Smooth muscle cell (in vitro differentiated cells): Measurements from ENCODE around the gene CRBN. TPM values are rescaled to one million over a fixed set of nuclear protein-coding genes. Genes with fewer than 3 reads are reported as not detected.

Experiments
- DNase-seq: peaks from one replicate; lab custom pipeline; 2025; ENCODE audit not compliant: unreplicated experiment; lab: John Stamatoyannopoulos, UW
- H2AFZ ChIP-seq: fragments of 200-600 bp; sonication (generic); 2 replicates; pipeline ENCODE4 v1.6.0; 2016; ENCODE audit warnings: antibody characterized with exemption, low read depth, mild to moderate bottlenecking
- H3F3A ChIP-seq: fragments of 200-600 bp; sonication (generic); 2 replicates; pipeline ENCODE4 v1.6.0; 2017; ENCODE audit warnings: antibody characterized with exemption, low read depth
- H3K27ac ChIP-seq: fragments of 200-600 bp; sonication (generic); 2 replicates; pipeline ENCODE4 v1.5.1; 2016; ENCODE audit warnings: low read depth, mild to moderate bottlenecking
- H3K27me3 ChIP-seq: fragments of 200-600 bp; sonication (generic); 2 replicates; pipeline ENCODE4 v1.6.1; 2016; ENCODE audit warnings: low read depth, mild to moderate bottlenecking
- H3K36me3 ChIP-seq: fragments of 200-600 bp; sonication (generic); 2 replicates; pipeline ENCODE4 v1.5.1; 2016; ENCODE audit warnings: low read depth
- H3K4me1 ChIP-seq: fragments of 200-600 bp; sonication (generic); 2 replicates; pipeline ENCODE4 v1.5.1; 2016; ENCODE audit warnings: low read depth
- H3K4me2 ChIP-seq: fragments of 200-600 bp; sonication (generic); 2 replicates; pipeline ENCODE4 v1.6.0; 2016; ENCODE audit warnings: mild to moderate bottlenecking
- H3K4me3 ChIP-seq: fragments of 200-600 bp; sonication (generic); 2 replicates; pipeline ENCODE4 v1.5.1; 2016; ENCODE audit warnings: mild to moderate bottlenecking
- H3K79me2 ChIP-seq: fragments of 200-600 bp; sonication (generic); 2 replicates; pipeline ENCODE4 v1.6.0; 2016; ENCODE audit warnings: low read depth, mild to moderate bottlenecking
- H3K9ac ChIP-seq: fragments of 200-600 bp; sonication (generic); 2 replicates; pipeline ENCODE4 v1.6.0; 2016; ENCODE audit warnings: low read depth
- H3K9me3 ChIP-seq: fragments of 200-600 bp; sonication (generic); replicated peaks from 2 replicates; pipeline ENCODE4 v1.5.1; 2016; ENCODE audit warnings: low read depth
- H4K20me1 ChIP-seq: fragments of 200-600 bp; sonication (generic); 2 replicates; pipeline ENCODE4 v1.6.0; 2016; ENCODE audit warnings: low read depth
- WGBS: methylation state at CpG from one replicate; pipeline ENCODE4 v1.1.7; 2016; ENCODE audit warnings: low lambda C conversion rate; 5-methylcytosine and 5-hydroxymethylcytosine counted together
- polyA plus RNA-seq: library from polyadenylated mRNA; unstranded; fragments of >200 nt; fragmentation: Nextera tagmentation; extraction: Ambion mirVana; gene quantifications from 2 replicates; pipeline ENCODE4 v1.2.1, GENCODE V29; 2016
- total RNA-seq: library from RNA; depleted of rRNA; stranded (reverse); fragments of >200 nt; gene quantifications from 2 replicates; pipeline ENCODE4 v1.2.3, GENCODE V29; 2014
- TF ChIP-seq, protein P1 (sequence below): fragments of 200-600 bp; sonication (generic); IDR thresholded peaks from 2 replicates; pipeline ENCODE4 v1.5.1; 2017; ENCODE audit warnings: borderline replicate concordance, mild to moderate bottlenecking, antibody characterized with exemption; ENCODE audit not compliant: insufficient read depth, poor library complexity, severe bottlenecking

Gene CRBN
- total and polyA plus RNA-seq, 2 experiments from 2014 or later = 26.8 to 77.5 TPM

DNA sequence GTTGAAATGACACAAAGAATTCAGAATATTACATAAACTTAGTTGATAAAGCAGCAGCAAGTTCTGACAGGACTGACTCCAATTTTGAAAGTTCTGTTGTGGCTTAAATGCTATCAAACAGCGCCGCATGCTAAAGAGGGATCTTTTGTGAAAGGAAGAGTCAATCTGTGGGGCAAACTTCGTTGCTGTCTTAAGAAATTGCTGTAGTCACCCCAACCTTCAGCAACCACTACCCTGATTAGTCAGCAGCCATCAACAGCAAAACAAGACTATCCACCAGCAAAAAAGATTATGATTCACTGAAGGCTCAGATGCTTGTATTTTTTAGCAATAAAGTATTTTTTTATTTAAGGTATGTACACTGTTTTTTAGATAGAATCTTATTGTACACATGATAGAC lies 14.2 kb downstream of the CRBN start:
- Histone ChIP-seq H3K27ac (no peak overlapping the region), H3K9ac (no peak overlapping the region), H3K4me3 (no peak overlapping the region), H4K20me1 (peaks cover 6% of the 10 kb centered on the region), H3K4me2 (no peak overlapping the region), H3K79me2 (no peaks in the 10 kb centered on the region), H3K9me3 (no peaks in the 10 kb centered on the region), H3F3A (no peaks in the 10 kb centered on the region), H3K36me3 (peaks cover 27% of the 10 kb centered on the region), H3K27me3 (no peaks in the 10 kb centered on the region), H3K4me1 (no peaks in the 10 kb centered on the region), H2AFZ (no peak overlapping the region)
- 57% methylated on average over 3 of the region's 3 CpGs for WGBS
- TF ChIP-seq, protein P1, sequence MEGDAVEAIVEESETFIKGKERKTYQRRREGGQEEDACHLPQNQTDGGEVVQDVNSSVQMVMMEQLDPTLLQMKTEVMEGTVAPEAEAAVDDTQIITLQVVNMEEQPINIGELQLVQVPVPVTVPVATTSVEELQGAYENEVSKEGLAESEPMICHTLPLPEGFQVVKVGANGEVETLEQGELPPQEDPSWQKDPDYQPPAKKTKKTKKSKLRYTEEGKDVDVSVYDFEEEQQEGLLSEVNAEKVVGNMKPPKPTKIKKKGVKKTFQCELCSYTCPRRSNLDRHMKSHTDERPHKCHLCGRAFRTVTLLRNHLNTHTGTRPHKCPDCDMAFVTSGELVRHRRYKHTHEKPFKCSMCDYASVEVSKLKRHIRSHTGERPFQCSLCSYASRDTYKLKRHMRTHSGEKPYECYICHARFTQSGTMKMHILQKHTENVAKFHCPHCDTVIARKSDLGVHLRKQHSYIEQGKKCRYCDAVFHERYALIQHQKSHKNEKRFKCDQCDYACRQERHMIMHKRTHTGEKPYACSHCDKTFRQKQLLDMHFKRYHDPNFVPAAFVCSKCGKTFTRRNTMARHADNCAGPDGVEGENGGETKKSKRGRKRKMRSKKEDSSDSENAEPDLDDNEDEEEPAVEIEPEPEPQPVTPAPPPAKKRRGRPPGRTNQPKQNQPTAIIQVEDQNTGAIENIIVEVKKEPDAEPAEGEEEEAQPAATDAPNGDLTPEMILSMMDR = no peak
- no peak for DNase-seq

DNA sequence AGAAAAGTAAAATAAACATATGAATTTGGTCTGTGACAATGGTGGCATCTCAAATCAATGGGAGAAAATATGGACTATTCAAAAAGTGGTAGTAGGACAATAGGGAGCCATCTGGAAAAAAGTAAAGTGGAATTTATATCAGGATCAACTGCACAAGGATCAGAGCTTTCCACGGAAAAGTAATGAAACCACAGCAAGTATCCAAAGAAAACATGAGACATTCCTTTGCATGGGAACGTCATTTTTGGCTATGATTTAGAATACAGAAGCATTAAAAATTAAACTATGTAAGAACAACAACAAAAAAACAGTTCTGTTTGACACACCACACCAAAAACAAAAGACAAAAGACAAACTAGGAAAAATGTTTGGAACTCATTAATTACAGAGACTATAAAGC lies 18.7 kb downstream of the CRBN start:
- Histone ChIP-seq H3K36me3 (peaks cover 10% of the 10 kb centered on the region), H3K27ac (no peak overlapping the region), H3K4me2 (no peak overlapping the region), H3K79me2 (no peaks in the 10 kb centered on the region), H2AFZ (no peak overlapping the region), H3K9ac (no peak overlapping the region), H3K4me1 (no peaks in the 10 kb centered on the region), H3K9me3 (no peaks in the 10 kb centered on the region), H3K4me3 (no peak overlapping the region), H3F3A (no peaks in the 10 kb centered on the region), H4K20me1 (peaks cover 6% of the 10 kb centered on the region), H3K27me3 (no peaks in the 10 kb centered on the region)
- TF ChIP-seq, protein P1 = no peak
- WGBS = 85% methylated on average over 2 of the region's 2 CpGs
- DNase-seq = no peak

DNA sequence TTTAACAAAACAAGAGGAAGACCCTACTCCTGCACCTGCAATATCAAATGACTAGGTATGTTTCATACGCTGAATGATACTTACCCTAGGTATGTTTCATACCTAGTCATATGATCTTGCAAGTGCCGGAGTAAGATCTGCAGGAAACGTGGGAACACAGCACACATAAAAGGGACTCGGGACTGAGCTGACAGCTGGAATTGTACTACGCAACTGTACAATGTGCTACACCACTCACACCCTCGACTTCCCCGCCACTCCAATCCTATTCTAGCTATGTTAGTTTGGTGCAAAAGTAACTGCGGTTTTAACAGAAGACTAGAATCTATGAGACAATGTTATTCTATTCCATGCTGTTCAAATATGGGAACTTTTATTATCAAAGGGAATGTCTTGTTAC lies 22.0 kb downstream of the CRBN start:
- TF ChIP-seq, protein P1 = no peak
- H4K20me1 ChIP-seq = peaks cover 6% of the 10 kb centered on the region
- peaks cover 7% of the 10 kb centered on the region for H3K36me3 ChIP-seq
- no peak overlapping the region for H3K27ac ChIP-seq
- H3K9me3 ChIP-seq = no peaks in the 10 kb centered on the region
- H3K4me2 ChIP-seq = no peak overlapping the region
- no peak for DNase-seq
- no peaks in the 10 kb centered on the region for H3K27me3 ChIP-seq
- H3F3A ChIP-seq = no peaks in the 10 kb centered on the region
- H3K4me1 ChIP-seq = no peaks in the 10 kb centered on the region
- no peak overlapping the region for H2AFZ ChIP-seq
- H3K9ac ChIP-seq = no peak overlapping the region
- WGBS = 98% methylated on average over 8 of the region's 8 CpGs
- no peak overlapping the region for H3K4me3 ChIP-seq
- H3K79me2 ChIP-seq = no peaks in the 10 kb centered on the region

DNA sequence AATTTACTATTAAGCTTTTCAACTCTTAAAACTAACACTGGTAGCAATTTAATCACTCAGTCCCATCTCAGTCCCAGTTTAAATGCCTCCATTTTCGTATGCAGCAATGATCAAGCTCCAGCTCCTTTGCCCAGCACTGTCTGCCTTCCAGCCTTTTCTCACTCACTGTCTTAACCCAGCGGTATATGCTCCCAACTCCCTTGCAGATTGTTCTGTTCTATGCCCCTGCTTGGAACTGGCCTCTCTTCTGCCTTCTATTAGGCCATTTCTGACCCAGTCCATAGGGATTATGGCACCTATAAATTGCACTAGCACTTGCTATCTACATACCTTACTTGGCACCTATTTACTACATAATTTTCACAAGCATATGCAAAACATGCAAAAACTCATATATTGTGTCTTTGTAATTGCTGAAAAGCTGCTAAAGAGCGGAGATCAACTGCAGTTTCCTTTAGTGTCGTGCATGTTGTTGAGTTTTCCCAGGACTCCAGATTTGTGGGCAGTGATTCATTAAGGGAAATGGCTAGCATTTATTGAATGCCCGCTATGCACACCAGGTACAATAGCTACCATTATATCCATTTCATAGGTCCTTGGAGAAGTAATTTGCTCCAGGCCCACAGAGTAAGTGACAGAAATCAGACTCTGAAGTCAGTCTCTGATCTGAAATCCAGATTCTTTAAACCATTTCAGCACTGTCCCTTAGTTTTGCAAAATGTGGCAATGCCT lies 24.4 kb downstream of the CRBN start:
- Histone ChIP-seq H3K9ac (no peak overlapping the region), H3K36me3 (peaks cover 12% of the 10 kb centered on the region), H3K27me3 (no peaks in the 10 kb centered on the region), H4K20me1 (no peaks in the 10 kb centered on the region), H3K27ac (no peak overlapping the region), H3K9me3 (no peaks in the 10 kb centered on the region), H3K4me3 (no peak overlapping the region), H3K4me1 (no peaks in the 10 kb centered on the region), H3K4me2 (no peak overlapping the region), H3F3A (no peaks in the 10 kb centered on the region), H2AFZ (no peak overlapping the region), H3K79me2 (no peaks in the 10 kb centered on the region)
- TF ChIP-seq, protein P1 = no peak
- 88% methylated on average over 5 of the region's 5 CpGs for WGBS
- no peak for DNase-seq
